ENCODE results near the gene NUDT6. TPM values are rescaled to one million over a fixed set of nuclear protein-coding genes. Genes with fewer than 3 reads are reported as not detected.
"Not testable (repeated sequence)": the region's sequence is repeated elsewhere in the genome, so short reads cannot be mapped to it uniquely, and the experiment has no call there.

The NUDT6 gene
- total RNA-seq, 1 donor from 2014 or later: 13.9 TPM

DNA sequence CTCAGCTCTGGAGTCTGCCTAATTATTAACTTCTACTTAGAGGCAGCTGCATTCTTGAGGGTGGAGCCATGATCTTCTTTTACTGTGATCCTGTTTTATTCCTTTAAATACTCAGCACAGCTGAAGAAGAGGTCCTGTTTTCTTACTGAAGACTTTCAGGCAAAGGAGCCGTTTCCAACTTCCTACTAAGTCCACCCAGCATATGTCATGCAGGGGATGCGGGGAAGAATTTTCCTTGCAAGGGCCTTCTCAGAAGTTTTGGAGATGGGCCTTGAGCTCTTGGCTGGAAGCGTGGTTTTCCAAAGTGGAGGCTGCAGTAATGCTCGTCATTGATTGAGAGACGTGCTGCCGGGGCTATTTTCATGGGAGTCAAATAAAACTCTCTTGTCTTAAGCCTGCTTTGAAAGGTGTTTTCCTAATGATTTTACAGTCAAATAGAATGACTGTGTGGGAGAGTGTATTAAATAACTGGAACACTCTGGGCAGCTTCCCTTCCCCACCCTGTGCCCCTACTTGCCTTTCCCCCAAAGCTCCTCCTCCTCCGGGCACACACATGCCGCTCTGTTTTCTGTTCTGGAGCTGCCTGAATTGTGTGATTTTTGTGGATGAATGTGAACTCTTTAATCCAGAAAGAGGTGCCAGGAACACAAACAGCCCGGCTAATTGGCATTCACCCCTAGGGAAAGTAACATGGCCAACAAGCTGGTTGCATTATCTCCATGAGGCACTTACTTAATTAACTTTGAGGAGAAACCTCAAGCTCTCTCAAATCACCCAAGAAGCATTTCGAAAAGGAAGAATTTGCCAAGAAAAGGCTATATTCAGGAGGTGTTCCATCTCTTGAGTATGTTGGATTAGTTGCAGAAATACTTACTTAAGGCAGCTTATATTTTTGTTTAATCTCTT is 67.7 kb downstream of the NUDT6 start:
- no peak overlapping the region for H3K4me3 ChIP-seq
- no peaks in the 10 kb centered on the region for H3K9me3 ChIP-seq (replicated peaks)
- no peaks in the 10 kb centered on the region for H3K27me3 ChIP-seq (ENCODE audit: low read depth)
- H3K27ac ChIP-seq (replicated peaks): peak overlapping the region; percentile 28
- no peak for DNase-seq
- no peaks in the 10 kb centered on the region for H3K36me3 ChIP-seq
- H3K4me1 ChIP-seq: peaks cover 25% of the 10 kb centered on the region
- TF ChIP-seq, protein P1, sequence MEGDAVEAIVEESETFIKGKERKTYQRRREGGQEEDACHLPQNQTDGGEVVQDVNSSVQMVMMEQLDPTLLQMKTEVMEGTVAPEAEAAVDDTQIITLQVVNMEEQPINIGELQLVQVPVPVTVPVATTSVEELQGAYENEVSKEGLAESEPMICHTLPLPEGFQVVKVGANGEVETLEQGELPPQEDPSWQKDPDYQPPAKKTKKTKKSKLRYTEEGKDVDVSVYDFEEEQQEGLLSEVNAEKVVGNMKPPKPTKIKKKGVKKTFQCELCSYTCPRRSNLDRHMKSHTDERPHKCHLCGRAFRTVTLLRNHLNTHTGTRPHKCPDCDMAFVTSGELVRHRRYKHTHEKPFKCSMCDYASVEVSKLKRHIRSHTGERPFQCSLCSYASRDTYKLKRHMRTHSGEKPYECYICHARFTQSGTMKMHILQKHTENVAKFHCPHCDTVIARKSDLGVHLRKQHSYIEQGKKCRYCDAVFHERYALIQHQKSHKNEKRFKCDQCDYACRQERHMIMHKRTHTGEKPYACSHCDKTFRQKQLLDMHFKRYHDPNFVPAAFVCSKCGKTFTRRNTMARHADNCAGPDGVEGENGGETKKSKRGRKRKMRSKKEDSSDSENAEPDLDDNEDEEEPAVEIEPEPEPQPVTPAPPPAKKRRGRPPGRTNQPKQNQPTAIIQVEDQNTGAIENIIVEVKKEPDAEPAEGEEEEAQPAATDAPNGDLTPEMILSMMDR (IDR thresholded peaks at IDR 0.05; ENCODE audit: borderline replicate concordance): no peak
- intact Hi-C loops (cut with micrococcal nuclease): no loop called here

DNA sequence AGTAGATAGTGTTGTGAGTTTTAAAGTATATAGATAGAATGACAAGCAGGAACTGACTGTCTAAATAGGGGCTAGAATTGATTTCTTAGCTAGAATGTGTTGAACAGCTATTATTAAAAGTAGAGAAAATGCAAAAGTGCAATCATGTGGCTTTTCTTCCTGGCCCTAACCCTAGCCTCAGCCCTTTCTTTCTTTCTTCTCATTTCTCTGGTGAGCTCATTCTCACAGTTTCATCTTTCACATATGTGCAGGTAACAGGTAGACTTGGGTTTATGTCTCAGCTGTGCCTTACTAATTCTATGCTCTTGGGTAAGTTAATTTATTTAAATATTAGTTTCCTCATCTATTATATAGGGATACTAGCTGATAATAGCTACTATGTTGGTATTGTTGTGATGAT is 70.8 kb downstream of the NUDT6 start:
- TF ChIP-seq, protein P1 (IDR thresholded peaks at IDR 0.05; ENCODE audit: borderline replicate concordance): no peak
- peaks cover 16% of the 10 kb centered on the region for H3K4me1 ChIP-seq
- H3K4me3 ChIP-seq: no peak overlapping the region
- H3K27me3 ChIP-seq (ENCODE audit: low read depth): no peaks in the 10 kb centered on the region
- intact Hi-C loops (cut with micrococcal nuclease): no loop called here
- DNase-seq: no peak
- H3K9me3 ChIP-seq (replicated peaks): no peaks in the 10 kb centered on the region
- no peaks in the 10 kb centered on the region for H3K36me3 ChIP-seq
- H3K27ac ChIP-seq (replicated peaks): no peak overlapping the region

DNA sequence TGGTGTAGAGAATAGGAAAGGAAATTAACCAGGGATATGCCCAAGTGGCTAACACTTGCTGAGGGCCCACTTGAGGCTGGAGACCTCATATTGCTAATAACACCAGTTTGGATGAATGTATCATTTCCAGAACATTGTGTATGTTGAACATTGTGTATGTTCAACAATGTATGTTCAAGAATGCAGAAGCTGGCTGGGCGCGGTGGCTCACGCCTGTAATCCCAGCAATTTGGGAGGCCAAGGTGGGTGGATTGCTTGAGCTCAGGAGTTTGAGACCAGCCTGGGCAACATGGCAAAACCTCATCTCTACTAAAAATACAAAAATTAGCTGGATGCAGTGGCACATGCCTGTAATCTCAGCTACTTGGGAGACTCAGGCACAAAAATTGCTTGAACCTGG is 72.6 kb downstream of the NUDT6 start:
- H3K36me3 ChIP-seq; intact Hi-C loops (cut with micrococcal nuclease): not testable (repeated sequence)

DNA sequence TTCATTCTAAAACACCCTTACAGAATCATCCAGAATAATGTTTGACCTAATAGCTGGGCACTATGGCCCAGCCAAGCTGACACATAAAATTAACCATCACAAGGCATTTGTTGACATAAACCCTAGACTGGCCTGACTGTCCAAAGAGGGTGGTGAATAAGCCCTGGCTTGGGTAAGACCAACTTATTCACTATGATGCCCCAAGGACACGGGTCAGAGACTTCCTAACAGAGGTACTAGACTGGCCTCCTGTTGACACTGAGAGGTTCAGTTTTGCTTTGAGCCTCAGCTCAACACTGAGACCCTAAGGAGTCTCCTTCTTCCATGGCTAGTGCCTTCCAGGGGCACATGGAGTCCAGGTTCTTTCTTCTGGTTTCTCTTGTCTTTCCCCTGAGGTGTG is 74.5 kb downstream of the NUDT6 start:
- no peaks in the 10 kb centered on the region for H3K27me3 ChIP-seq (ENCODE audit: low read depth)
- DNase-seq: no peak
- H3K36me3 ChIP-seq: no peaks in the 10 kb centered on the region
- TF ChIP-seq, protein P1 (IDR thresholded peaks at IDR 0.05; ENCODE audit: borderline replicate concordance): no peak
- H3K4me3 ChIP-seq: no peak overlapping the region
- intact Hi-C loops (cut with micrococcal nuclease): no loop called here
- H3K27ac ChIP-seq (replicated peaks): no peak overlapping the region
- H3K9me3 ChIP-seq (replicated peaks): no peaks in the 10 kb centered on the region
- peaks cover 3% of the 10 kb centered on the region for H3K4me1 ChIP-seq

More for the DNA sequence above, 72.6 kb downstream of the NUDT6 start:
- H3K9me3 ChIP-seq (replicated peaks); H3K27ac ChIP-seq (replicated peaks); H3K4me1 ChIP-seq; H3K27me3 ChIP-seq (ENCODE audit: low read depth); H3K4me3 ChIP-seq; DNase-seq: not testable (repeated sequence)

DNA sequence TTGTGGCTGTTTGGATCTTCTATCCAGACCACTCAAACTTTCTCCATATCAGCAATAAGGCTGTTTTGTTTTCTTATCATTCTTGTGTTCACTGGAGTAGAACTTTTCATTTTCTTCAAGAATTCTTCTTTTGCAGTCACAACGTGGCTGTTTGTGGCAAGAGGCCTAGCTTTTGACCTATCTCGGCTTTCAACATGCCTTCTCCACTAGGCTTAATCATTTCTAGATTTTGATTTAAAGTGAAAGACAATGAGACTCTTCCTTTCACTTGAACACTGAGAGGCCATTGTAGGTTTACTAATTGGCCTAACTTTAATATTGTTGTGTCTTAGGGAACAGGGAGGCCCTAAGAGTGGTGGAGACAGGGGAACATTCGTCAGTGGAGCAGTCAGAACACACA is 76.6 kb downstream of the NUDT6 start:
- Histone ChIP-seq H3K36me3 (no peaks in the 10 kb centered on the region), H3K27ac (replicated peaks) (no peak overlapping the region), H3K27me3 (ENCODE audit: low read depth) (no peaks in the 10 kb centered on the region), H3K4me3 (no peak overlapping the region), H3K4me1 (peaks cover 17% of the 10 kb centered on the region), H3K9me3 (replicated peaks) (no peaks in the 10 kb centered on the region)
- intact Hi-C loops (cut with micrococcal nuclease): no loop called here
- no peak for DNase-seq
- TF ChIP-seq, protein P1 (IDR thresholded peaks at IDR 0.05; ENCODE audit: borderline replicate concordance): no peak

DNA sequence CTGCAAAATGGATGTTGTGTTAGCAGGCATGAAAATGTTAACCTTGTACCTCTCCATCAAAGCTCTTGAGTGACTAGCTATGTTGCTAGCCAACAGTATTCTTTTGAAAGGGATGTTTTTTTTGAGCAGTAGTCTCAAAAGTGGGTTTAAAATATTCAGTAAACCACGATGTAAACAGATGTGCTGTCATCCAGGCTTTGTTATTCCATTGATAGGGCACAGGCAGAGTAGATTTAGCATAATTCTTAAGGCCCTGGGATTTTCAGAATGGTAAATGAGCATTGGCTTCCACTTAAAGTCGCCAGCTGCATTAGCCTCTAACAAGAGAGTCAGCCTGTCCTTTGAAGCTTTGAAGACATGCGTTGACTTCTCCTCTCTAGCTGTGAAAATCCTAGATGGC is 77.3 kb downstream of the NUDT6 start:
- no peak for DNase-seq
- intact Hi-C loops (cut with micrococcal nuclease): no loop called here
- TF ChIP-seq, protein P1 (IDR thresholded peaks at IDR 0.05; ENCODE audit: borderline replicate concordance): no peak
- Histone ChIP-seq H3K4me1 (peaks cover 23% of the 10 kb centered on the region), H3K27me3 (ENCODE audit: low read depth) (no peaks in the 10 kb centered on the region), H3K36me3 (no peaks in the 10 kb centered on the region), H3K4me3 (no peak overlapping the region), H3K27ac (replicated peaks) (no peak overlapping the region), H3K9me3 (replicated peaks) (no peaks in the 10 kb centered on the region)

DNA sequence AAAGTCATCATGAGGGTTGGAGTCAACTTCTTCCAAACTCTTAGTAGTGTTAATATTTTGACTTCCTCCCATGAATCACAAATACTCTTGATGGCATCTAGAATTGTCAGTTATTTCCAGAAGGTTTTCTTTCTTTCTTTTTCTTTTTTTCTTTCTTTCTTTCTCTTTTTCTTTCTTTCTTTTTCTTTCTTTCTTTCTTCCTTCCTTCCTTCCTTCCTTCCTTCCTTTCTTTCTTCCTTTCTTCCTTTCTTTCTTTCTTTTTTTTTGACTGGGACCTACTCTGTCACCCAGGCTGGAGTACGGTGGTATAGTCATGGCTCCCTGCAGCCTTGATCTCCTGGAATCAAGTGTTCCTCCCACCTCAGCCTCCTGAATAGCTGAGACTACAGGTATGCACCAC is 78.0 kb downstream of the NUDT6 start:
- H3K4me3 ChIP-seq; H3K9me3 ChIP-seq (replicated peaks); intact Hi-C loops (cut with micrococcal nuclease); H3K27me3 ChIP-seq (ENCODE audit: low read depth); H3K27ac ChIP-seq (replicated peaks); DNase-seq; H3K36me3 ChIP-seq: not testable (repeated sequence)
- H3K4me1 ChIP-seq: peaks cover 29% of the 10 kb centered on the region
